Measurements from ENCODE around the gene ERLIN1.

Gene ERLIN1

GRCh38 chr10:100185364-100186252, at the start of gene ERLIN1:
Gene ERLIN1 (minus strand): TSS chr10:100186029. CDS start chr10:100185626, 403 bp downstream.
- no peak for TF ChIP-seq JUND (IDR thresholded peaks at IDR 0.05; ENCODE audit: low read depth)
- in situ Hi-C loops (cut with HindIII; ENCODE audit: low pct_unique_long_range_greater_than_20kb, low sequenced_read_pairs) = no loop called here
- DNase-seq (ENCODE audit: low read depth in 1 of 2, low spot score in 1 of 2) = peak; percentile 84 to 95

DNA sequence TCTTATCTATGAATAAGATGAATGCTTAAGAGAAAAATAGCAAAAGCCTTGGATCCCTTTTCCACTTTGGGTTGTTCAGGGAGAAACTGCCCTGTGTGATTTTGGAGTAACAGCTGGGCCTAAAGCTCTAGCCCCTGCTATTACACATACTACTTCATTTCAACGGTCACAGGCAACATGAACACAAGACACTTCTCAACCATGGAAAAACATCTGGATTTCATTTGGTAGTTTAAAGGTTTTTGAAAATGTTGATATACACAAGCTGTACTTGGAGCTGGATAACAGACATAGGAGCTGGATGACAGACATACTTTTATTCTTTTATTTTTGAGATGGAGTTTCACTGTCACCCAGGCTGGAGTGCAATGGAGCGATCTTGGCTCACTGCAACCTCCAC, 46.3 kb upstream of the ERLIN1 start:
- in situ Hi-C loops (cut with HindIII; ENCODE audit: low pct_unique_long_range_greater_than_20kb, low sequenced_read_pairs) = no loop called here
- TF ChIP-seq JUND (IDR thresholded peaks at IDR 0.05; ENCODE audit: low read depth) = no peak
- no peak for DNase-seq (ENCODE audit: low read depth in 1 of 2, low spot score in 1 of 2)

DNA sequence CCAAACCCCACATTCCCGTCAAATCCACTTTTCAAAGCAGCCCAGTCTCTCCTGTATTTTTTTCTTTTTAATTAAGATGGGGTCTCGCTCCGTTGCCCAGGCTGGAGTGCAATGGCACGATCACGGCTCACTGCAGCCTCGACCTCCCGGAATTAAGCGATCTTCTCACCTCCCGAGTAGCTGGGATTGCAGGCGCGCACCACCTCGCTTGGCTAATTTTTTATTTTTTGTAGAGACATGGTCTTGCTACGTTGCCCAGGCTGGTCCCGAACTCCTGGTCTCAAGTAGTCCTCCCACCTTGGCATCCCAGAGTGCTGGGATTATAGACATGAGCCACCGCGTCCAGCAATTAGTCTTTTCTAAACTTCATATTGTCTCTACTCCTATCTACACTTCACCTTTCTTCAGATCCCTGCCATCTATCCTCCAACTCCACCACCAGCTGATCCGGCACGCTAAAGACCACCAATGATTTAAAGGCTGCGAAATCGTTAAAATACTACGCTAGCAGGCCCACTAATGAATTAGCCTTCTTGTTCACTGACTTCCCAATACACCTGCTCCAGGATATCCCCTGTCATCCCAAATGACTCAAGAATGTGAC, 44.1 kb upstream of the ERLIN1 start:
- TF ChIP-seq JUND (IDR thresholded peaks at IDR 0.05; ENCODE audit: low read depth) = no peak
- in situ Hi-C loops (cut with HindIII; ENCODE audit: low pct_unique_long_range_greater_than_20kb, low sequenced_read_pairs) = no loop called here

GRCh38 chr10:100223879-100224278, 38.0 kb upstream of the ERLIN1 start:
- DNase-seq (ENCODE audit: low read depth in 1 of 2, low spot score in 1 of 2) = no peak
- TF ChIP-seq JUND (IDR thresholded peaks at IDR 0.05; ENCODE audit: low read depth) = no peak
- in situ Hi-C loops (cut with HindIII; ENCODE audit: low pct_unique_long_range_greater_than_20kb, low sequenced_read_pairs) = no loop called here

More for the DNA sequence above, 44.1 kb upstream of the ERLIN1 start:
- DNase-seq (ENCODE audit: low read depth in 1 of 2, low spot score in 1 of 2) = no peak

DNA sequence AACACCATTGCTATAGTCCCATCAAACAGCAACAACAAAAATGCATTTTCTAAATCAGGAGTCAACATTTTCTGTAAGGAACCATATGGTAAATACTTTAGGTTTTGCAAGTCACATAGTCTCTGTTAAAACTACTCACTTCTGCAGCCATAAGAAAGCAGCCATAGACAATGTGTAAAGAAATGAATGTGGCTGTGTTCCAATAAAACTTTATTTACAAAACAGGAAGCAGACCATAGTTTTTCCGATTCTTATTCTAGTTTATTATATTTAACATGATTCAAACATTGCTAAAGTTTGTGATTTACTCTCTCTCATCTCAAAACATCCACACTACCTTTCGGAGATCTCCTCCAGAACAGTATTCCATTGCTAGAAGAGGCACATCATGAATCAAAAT, 36.7 kb upstream of the ERLIN1 start:
- no peak for DNase-seq (ENCODE audit: low read depth in 1 of 2, low spot score in 1 of 2)
- TF ChIP-seq JUND (IDR thresholded peaks at IDR 0.05; ENCODE audit: low read depth) = no peak
- in situ Hi-C loops (cut with HindIII; ENCODE audit: low pct_unique_long_range_greater_than_20kb, low sequenced_read_pairs) = no loop called here

- no peak for TF ChIP-seq JUND (IDR thresholded peaks at IDR 0.05; ENCODE audit: low read depth)
- in situ Hi-C loops (cut with HindIII; ENCODE audit: low pct_unique_long_range_greater_than_20kb, low sequenced_read_pairs) = no loop called here
- DNase-seq (ENCODE audit: low read depth in 1 of 2, low spot score in 1 of 2) = no peak
These were observed 30.2 kb upstream of the ERLIN1 start for GRCh38 chr10:100216006-100216405.

GRCh38 chr10:100209303-100209702, 23.5 kb upstream of the ERLIN1 start:
- no peak for TF ChIP-seq JUND (IDR thresholded peaks at IDR 0.05; ENCODE audit: low read depth)
- no peak for DNase-seq (ENCODE audit: low read depth in 1 of 2, low spot score in 1 of 2)
- in situ Hi-C loops (cut with HindIII; ENCODE audit: low pct_unique_long_range_greater_than_20kb, low sequenced_read_pairs) = no loop called here

DNA sequence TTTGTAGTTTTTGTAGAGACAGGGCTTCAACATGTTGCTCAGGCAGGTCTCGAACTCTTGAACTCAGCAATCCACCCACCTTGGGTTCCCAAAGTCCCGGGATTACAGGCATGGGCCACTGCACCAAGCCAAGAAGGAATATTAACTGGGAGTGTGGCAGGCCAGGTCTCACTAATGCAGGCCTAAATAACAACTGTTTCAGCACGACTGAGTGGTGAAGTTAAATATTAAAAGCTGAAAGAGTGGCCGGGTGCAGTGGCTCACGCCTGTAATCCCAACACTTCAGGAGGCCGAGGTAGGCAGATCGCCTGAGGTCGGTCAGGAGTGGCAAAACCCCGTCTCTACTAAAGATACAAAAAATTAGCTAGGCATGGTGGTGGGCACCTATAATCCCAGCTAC, 22.4 kb upstream of the ERLIN1 start:
- no peak for DNase-seq (ENCODE audit: low read depth in 1 of 2, low spot score in 1 of 2)
- TF ChIP-seq JUND (IDR thresholded peaks at IDR 0.05; ENCODE audit: low read depth) = no peak
- in situ Hi-C loops (cut with HindIII; ENCODE audit: low pct_unique_long_range_greater_than_20kb, low sequenced_read_pairs) = no loop called here

DNA sequence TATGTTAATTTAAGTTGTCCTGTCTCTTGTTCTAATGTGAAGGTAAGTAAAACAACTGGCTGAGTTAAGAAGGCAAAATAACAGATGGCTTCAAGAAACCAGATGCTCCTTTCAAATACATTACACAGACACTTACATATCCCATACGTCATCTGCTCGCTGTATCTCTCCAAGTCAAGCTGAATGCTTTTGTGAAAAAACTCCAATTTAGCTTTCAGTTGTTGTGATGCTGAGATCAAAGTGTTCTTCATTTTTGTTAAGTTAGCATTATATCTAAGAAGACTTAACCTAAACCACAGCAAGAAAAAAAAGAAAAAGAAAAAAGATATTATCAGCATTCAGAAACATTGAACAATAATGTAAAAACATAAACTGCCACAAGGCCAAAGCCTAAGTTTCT, 18.5 kb upstream of the ERLIN1 start:
- DNase-seq (ENCODE audit: low read depth in 1 of 2, low spot score in 1 of 2) = no peak
- TF ChIP-seq JUND (IDR thresholded peaks at IDR 0.05; ENCODE audit: low read depth) = no peak
- in situ Hi-C loops (cut with HindIII; ENCODE audit: low pct_unique_long_range_greater_than_20kb, low sequenced_read_pairs) = no loop called here

GRCh38 chr10:100201549-100201948, 15.7 kb upstream of the ERLIN1 start:
- TF ChIP-seq JUND (IDR thresholded peaks at IDR 0.05; ENCODE audit: low read depth) = no peak
- DNase-seq (ENCODE audit: low read depth in 1 of 2, low spot score in 1 of 2) = no peak
- in situ Hi-C loops (cut with HindIII; ENCODE audit: low pct_unique_long_range_greater_than_20kb, low sequenced_read_pairs) = no loop called here

DNA sequence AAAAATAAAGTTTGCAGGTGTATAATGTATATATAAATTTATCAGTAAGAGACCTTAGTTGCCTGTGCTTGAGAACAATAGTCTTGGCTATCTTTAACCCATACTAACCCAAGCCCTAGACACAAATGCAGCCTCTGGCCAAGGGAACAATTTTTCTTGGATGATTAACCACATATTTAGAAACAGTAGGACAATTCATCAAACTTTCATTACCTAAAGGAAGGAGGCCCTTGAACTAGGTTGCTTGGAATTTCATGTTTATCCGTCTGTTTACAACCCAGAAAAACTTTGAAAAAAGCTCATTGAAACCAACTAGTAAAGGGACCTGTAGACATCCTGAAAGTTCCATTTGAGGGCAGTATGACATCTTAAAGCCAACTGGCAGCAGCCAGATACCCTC, 8.9 kb upstream of the ERLIN1 start:
- TF ChIP-seq JUND (IDR thresholded peaks at IDR 0.05; ENCODE audit: low read depth) = no peak
- no peak for DNase-seq (ENCODE audit: low read depth in 1 of 2, low spot score in 1 of 2)
- in situ Hi-C loops (cut with HindIII; ENCODE audit: low pct_unique_long_range_greater_than_20kb, low sequenced_read_pairs) = no loop called here

GRCh38 chr10:100192350-100192749, 6.5 kb upstream of the ERLIN1 start:
- TF ChIP-seq JUND (IDR thresholded peaks at IDR 0.05; ENCODE audit: low read depth) = no peak
- in situ Hi-C loops (cut with HindIII; ENCODE audit: low pct_unique_long_range_greater_than_20kb, low sequenced_read_pairs) = no loop called here
- no peak for DNase-seq (ENCODE audit: low read depth in 1 of 2, low spot score in 1 of 2)
